Spleen (tissue), 7 donors: Measurements from ENCODE around the gene SORBS1.

Experiments used
- CTCF ChIP-seq, 11 experiments: fragments of 200-600 bp in 7 of 11; fragments of 450-650 bp in 4 of 11; sonication (generic) in 4 of 11; IDR thresholded peaks in 8 of 11; conservative IDR thresholded peaks in 3 of 11; 1 replicate in 7 of 11; 2 replicates in 4 of 11; pipeline versions ENCODE4 v1.4.0 to v1.8.0; 2016 to 2021; ENCODE audit warnings: antibody characterized with exemption in 11 of 11, inconsistent platforms in 4 of 11, mild to moderate bottlenecking in 1 of 11
- POLR2AphosphoS5 ChIP-seq, 3 donors: sonication (generic); formaldehyde crosslinking; IDR thresholded peaks; one replicate each; pipeline ENCODE4 v1.5.1; 2017; ENCODE audit warnings: antibody characterized with exemption in 3 of 3
- donor health status: DM: no; HTN: no; CAD: no; lungs with moderate emphysema.
- donor health status: DM: no; HTN: no; CAD: no.
- donor health status: DM: no; HTN: no; CAD: no.

- TF ChIP-seq CTCF (IDR thresholded peaks at IDR 0.05 in 8 of 11, conservative IDR thresholded peaks at IDR 0.05 in 3 of 11), result peak in 3 of 11 experiments; percentile 9 to 24 (median 14)
- peak in 1 of 3 donors; percentile 54 for TF ChIP-seq POLR2AphosphoS5 (IDR thresholded peaks at IDR 0.05)
Measured at GRCh38 chr10:95327367-95327766, 233.8 kb downstream of the SORBS1 start.
